ENCODE measurements around the gene CD59. TPM values are rescaled to one million over a fixed set of nuclear protein-coding genes. Genes with fewer than 3 reads are reported as not detected.

The CD59 gene
- total RNA-seq, 1 experiment from 2014 or later: 170 TPM

DNA sequence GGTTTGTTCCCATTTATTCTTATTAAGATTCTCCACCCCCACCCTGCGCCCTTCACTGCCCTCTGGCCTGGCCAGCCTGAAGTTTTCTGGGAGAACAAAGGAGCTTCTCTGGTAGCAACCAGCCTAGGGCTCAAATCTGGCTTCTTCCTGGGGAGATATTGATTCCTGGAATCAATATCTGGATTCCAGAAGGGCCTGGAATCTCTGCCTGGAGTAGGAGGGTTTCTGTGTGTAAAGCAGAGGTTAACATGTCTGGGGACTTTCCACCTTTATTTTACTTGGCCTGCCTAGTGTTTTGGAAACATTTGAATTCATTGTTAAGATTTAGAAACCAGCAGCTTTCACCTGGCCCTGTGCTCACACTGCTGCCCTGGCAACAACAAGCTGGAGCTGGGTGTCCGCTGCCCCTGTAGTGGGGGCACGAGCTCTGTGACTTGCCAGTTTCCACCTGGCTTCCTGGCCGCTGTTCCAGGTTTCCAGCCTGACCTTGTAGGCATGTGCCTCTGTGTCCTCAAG is 41.1 kb downstream of the CD59 start:
- no peak for DNase-seq
- no peaks in the 10 kb centered on the region for H3K36me3 ChIP-seq (ENCODE audit: low read depth, low read length)
- TF ChIP-seq EZH2 (IDR thresholded peaks at IDR 0.05; ENCODE audit: low read length, unreplicated experiment) (no peak), EZH2phosphoT487 (IDR thresholded peaks at IDR 0.05; ENCODE audit: borderline replicate concordance, low read length) (no peak), CTCF (conservative IDR thresholded peaks at IDR 0.05; ENCODE audit: low read depth, low read length) (no peak)
- no peak overlapping the region for H3K9ac ChIP-seq (ENCODE audit: low read length)
- POLR2A ChIA-PET (ENCODE audit: unreplicated experiment): interaction anchor here (0.6 kb wide), 1 partner anchor 107 kb away, joined by 3 read pairs; no protein-coding TSS in a partner anchor
- no peak overlapping the region for H2AFZ ChIP-seq (ENCODE audit: low read length)
- no TSS peak for BruUV-seq (replicated peaks)
- no peak overlapping the region; the same call in 1 of the 2 replicates for H3K27ac ChIP-seq (ENCODE audit: low read length)
- H3K4me2 ChIP-seq (ENCODE audit: low read length): no peak overlapping the region
- ATAC-seq: no peak
- no peaks in the 10 kb centered on the region for H3K9me2 ChIP-seq (replicated peaks; ENCODE audit: low read length)
- intact Hi-C loops (cut with micrococcal nuclease): loop anchor here (10.0 kb wide), 1 partner anchor 110 kb away; no protein-coding TSS in a partner anchor
- no peaks in the 10 kb centered on the region for H3K79me2 ChIP-seq (ENCODE audit: low read length)
- CTCF ChIA-PET: no interaction called here
- H3F3A ChIP-seq (ENCODE audit: low read length, unreplicated experiment): peaks cover 7% of the 10 kb centered on the region
- H3K4me1 ChIP-seq (ENCODE audit: insufficient read depth, low read length): peaks cover 50% of the 10 kb centered on the region
- H4K20me1 ChIP-seq (ENCODE audit: low read length): no peaks in the 10 kb centered on the region
- H3K9me3 ChIP-seq (ENCODE audit: low read length): no peaks in the 10 kb centered on the region
- no peak overlapping the region for H3K4me3 ChIP-seq (ENCODE audit: low read length)
- H3K27me3 ChIP-seq (ENCODE audit: low read length): no peaks in the 10 kb centered on the region

DNA sequence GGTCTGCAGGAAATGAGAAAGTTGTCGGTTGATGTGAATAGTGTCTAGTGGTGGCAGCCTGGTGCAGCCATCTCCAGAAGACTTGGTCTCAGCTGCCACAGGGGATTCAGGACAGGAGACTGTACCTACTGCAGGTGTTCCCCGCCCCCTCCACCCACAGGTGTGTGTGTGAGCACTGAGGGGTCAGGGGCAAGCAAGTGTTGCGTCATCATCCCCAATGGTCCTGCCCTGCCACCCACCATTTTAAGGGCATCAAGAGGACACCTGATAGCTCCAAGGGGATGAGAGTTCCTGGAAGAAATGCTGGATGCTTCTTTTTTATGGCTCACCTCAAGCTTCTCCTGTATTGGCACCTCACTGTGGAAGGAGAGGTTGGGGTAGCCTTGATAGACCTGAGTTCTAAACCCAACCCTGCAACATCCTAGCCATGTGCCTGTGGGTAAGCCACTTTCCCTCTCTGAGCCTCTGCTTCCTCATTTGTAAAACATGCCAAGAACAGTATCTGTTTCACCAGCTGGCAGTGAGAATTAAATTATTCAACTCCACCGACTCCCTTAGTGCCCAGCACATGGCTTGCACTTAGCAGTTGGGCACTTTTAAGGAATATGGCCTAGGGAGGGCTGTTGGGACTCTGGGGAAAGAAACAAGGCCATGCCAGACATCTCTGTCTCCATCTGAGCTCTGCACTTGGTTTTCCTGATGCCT is 41.7 kb downstream of the CD59 start:
- Histone ChIP-seq H3K4me2 (ENCODE audit: low read length) (no peak overlapping the region), H4K20me1 (ENCODE audit: low read length) (no peaks in the 10 kb centered on the region), H3K36me3 (ENCODE audit: low read depth, low read length) (no peaks in the 10 kb centered on the region), H3K9ac (ENCODE audit: low read length) (no peak overlapping the region), H3K4me3 (ENCODE audit: low read length) (no peak overlapping the region), H3K27me3 (ENCODE audit: low read length) (no peaks in the 10 kb centered on the region), H3K27ac (ENCODE audit: low read length) (peak overlapping the region; percentile 100; the same call in 1 of the 2 replicates), H3F3A (ENCODE audit: low read length, unreplicated experiment) (peaks cover 11% of the 10 kb centered on the region), H3K4me1 (ENCODE audit: insufficient read depth, low read length) (peaks cover 50% of the 10 kb centered on the region), H2AFZ (ENCODE audit: low read length) (no peak overlapping the region), H3K79me2 (ENCODE audit: low read length) (no peaks in the 10 kb centered on the region), H3K9me2 (replicated peaks; ENCODE audit: low read length) (no peaks in the 10 kb centered on the region), H3K9me3 (ENCODE audit: low read length) (no peaks in the 10 kb centered on the region)
- ChIA-PET POLR2A (ENCODE audit: unreplicated experiment) (interaction anchor here (0.6 kb wide), 1 partner anchor 108 kb away, joined by 3 read pairs; no protein-coding TSS in a partner anchor), CTCF (interaction anchor here (0.8 kb wide), 1 partner anchor 48 kb away, joined by 3 read pairs; no protein-coding TSS in a partner anchor)
- intact Hi-C loops (cut with micrococcal nuclease): loop anchor here (10.0 kb wide), 1 partner anchor 110 kb away; no protein-coding TSS in a partner anchor
- ATAC-seq (no peak), DNase-seq (no peak)
- no peak for TF ChIP-seq EZH2phosphoT487 (IDR thresholded peaks at IDR 0.05; ENCODE audit: borderline replicate concordance, low read length)
- TF ChIP-seq EZH2 (IDR thresholded peaks at IDR 0.05; ENCODE audit: low read length, unreplicated experiment): no peak
- TF ChIP-seq CTCF (conservative IDR thresholded peaks at IDR 0.05; ENCODE audit: low read depth, low read length): no peak
- no TSS peak for BruUV-seq (replicated peaks)

Data from PC-3 (cell line).